K562 (cell line): Measurements from ENCODE around the gene RNASEH1. TPM values are rescaled to one million over a fixed set of nuclear protein-coding genes. Genes with fewer than 3 reads are reported as not detected.
A peak's percentile ranks its signal among the peaks of the same experiment; 100 is the strongest.

Experiments used
- polyA plus RNA-seq, 8 experiments: library from polyadenylated mRNA; depleted of rRNA in 4 of 8; stranded (reverse) in 5 of 8; unstranded in 3 of 8; fragments of >200 nt; fragmentation: Nextera tagmentation in 2 of 8; fragmentation: Illumina TruSeq in 1 of 8; extraction: Ambion mirVana in 2 of 8; extraction: Trizol in 1 of 8; gene quantifications; 2 replicates each; pipeline versions ENCODE4 v1.2.1 to v1.2.3, GENCODE V29; 2011 to 2014; ENCODE audit warnings: inconsistent platforms in 1 of 8, missing spikeins in 1 of 8
- total RNA-seq, 7 experiments: library from RNA; depleted of rRNA in 6 of 7; stranded (reverse); fragments of >200 nt in 6 of 7; fragmentation: Illumina TruSeq in 2 of 7; extraction: Trizol in 2 of 7; gene quantifications; 2 replicates each; pipeline versions ENCODE4 v1.2.1 to v1.2.3, GENCODE V29; 2011 to 2021; ENCODE audit warnings: low replicate concordance in 1 of 7
- TF ChIP-seq, protein P1 (sequence below): fragments of 450-650 bp; IDR thresholded peaks from 2 replicates; pipeline ENCODE4 v1.6.1; 2017; ENCODE audit warnings: antibody characterized with exemption, mild to moderate bottlenecking
- TF ChIP-seq, protein P2 (sequence below): sonication (generic); formaldehyde crosslinking; IDR thresholded peaks from 2 replicates; pipeline ENCODE4 v1.8.0; 2022; ENCODE audit warnings: mild to moderate bottlenecking, low read depth, missing genetic modification reagents
- TF ChIP-seq, protein P3 (sequence below), 2 experiments: fragments of 450-650 bp; formaldehyde crosslinking in 1 of 2; IDR thresholded peaks; 2 replicates each; pipeline versions ENCODE4 v1.4.0 to v1.6.1; 2014 to 2020; ENCODE audit warnings: mild to moderate bottlenecking in 2 of 2, borderline replicate concordance in 1 of 2, low read depth in 1 of 2
- TF ChIP-seq, protein P4 (sequence below): fragments of 250-450 bp; sonication (Bioruptor Pico); IDR thresholded peaks from 2 replicates; pipeline ENCODE4 v1.9.0; 2021; ENCODE audit warnings: mild to moderate bottlenecking

Gene RNASEH1
- total and polyA plus RNA-seq, 9 of the 15 experiments (the other 6 are each of a cell fraction or from before 2014, with no cell fraction given), result 25.7 to 47.5 (median 42.8) TPM

DNA sequence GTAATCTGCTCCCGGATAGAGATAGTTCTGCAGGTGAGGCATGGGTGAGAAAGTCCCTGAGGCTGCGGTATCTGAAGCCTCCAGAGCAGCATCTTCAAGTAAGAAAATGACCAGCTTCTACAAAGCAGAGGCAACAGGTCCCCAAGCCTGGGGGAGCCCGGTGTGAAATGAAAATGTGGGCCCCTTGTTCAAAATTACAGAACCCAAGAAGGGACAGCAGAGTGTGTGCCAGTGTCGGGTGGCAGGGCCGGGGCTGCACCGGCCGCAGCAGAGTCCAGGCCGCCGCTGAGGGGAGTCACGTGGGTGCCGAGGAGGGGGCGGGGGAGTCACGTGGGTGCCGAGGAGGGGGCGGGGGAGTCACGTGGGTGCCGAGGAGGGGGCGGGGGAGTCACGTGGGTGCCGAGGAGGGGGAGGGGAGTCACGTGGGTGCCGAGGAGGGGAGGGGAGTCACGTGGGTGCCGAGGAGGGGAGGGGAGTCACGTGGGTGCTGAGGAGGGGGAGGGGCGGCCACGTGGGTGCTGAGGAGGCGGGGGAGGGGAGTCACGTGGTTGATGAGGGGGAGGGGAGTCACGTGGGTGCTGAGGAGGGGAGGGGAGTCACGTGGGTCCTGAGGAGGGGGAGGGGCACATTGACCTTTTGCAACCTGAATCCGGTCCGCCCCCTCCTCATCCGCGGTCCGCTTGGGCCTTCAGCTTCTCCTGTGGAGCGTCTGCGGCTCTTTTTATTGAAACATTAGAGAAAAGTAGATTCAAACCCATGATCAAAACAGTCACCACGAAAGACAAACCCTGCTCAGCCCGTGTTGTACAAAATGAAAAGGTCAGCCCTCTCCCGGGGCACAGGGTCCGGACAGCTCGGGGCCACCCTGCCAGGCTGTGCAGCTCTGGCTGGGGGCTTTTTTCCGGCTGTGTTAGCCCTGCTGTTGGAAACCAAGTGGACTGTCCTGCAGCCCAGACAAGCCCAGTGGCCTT lies 47.1 kb upstream of the RNASEH1 start (continued):
- TF ChIP-seq, protein P1, sequence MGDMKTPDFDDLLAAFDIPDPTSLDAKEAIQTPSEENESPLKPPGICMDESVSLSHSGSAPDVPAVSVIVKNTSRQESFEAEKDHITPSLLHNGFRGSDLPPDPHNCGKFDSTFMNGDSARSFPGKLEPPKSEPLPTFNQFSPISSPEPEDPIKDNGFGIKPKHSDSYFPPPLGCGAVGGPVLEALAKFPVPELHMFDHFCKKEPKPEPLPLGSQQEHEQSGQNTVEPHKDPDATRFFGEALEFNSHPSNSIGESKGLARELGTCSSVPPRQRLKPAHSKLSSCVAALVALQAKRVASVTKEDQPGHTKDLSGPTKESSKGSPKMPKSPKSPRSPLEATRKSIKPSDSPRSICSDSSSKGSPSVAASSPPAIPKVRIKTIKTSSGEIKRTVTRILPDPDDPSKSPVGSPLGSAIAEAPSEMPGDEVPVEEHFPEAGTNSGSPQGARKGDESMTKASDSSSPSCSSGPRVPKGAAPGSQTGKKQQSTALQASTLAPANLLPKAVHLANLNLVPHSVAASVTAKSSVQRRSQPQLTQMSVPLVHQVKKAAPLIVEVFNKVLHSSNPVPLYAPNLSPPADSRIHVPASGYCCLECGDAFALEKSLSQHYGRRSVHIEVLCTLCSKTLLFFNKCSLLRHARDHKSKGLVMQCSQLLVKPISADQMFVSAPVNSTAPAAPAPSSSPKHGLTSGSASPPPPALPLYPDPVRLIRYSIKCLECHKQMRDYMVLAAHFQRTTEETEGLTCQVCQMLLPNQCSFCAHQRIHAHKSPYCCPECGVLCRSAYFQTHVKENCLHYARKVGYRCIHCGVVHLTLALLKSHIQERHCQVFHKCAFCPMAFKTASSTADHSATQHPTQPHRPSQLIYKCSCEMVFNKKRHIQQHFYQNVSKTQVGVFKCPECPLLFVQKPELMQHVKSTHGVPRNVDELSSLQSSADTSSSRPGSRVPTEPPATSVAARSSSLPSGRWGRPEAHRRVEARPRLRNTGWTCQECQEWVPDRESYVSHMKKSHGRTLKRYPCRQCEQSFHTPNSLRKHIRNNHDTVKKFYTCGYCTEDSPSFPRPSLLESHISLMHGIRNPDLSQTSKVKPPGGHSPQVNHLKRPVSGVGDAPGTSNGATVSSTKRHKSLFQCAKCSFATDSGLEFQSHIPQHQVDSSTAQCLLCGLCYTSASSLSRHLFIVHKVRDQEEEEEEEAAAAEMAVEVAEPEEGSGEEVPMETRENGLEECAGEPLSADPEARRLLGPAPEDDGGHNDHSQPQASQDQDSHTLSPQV, result peak; percentile 32; the same call in 1 of the 2 replicates
- TF ChIP-seq, protein P2, sequence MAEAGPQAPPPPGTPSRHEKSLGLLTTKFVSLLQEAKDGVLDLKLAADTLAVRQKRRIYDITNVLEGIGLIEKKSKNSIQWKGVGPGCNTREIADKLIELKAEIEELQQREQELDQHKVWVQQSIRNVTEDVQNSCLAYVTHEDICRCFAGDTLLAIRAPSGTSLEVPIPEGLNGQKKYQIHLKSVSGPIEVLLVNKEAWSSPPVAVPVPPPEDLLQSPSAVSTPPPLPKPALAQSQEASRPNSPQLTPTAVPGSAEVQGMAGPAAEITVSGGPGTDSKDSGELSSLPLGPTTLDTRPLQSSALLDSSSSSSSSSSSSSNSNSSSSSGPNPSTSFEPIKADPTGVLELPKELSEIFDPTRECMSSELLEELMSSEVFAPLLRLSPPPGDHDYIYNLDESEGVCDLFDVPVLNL (CRISPR knock-in tag), result no peak
- TF ChIP-seq, protein P3, sequence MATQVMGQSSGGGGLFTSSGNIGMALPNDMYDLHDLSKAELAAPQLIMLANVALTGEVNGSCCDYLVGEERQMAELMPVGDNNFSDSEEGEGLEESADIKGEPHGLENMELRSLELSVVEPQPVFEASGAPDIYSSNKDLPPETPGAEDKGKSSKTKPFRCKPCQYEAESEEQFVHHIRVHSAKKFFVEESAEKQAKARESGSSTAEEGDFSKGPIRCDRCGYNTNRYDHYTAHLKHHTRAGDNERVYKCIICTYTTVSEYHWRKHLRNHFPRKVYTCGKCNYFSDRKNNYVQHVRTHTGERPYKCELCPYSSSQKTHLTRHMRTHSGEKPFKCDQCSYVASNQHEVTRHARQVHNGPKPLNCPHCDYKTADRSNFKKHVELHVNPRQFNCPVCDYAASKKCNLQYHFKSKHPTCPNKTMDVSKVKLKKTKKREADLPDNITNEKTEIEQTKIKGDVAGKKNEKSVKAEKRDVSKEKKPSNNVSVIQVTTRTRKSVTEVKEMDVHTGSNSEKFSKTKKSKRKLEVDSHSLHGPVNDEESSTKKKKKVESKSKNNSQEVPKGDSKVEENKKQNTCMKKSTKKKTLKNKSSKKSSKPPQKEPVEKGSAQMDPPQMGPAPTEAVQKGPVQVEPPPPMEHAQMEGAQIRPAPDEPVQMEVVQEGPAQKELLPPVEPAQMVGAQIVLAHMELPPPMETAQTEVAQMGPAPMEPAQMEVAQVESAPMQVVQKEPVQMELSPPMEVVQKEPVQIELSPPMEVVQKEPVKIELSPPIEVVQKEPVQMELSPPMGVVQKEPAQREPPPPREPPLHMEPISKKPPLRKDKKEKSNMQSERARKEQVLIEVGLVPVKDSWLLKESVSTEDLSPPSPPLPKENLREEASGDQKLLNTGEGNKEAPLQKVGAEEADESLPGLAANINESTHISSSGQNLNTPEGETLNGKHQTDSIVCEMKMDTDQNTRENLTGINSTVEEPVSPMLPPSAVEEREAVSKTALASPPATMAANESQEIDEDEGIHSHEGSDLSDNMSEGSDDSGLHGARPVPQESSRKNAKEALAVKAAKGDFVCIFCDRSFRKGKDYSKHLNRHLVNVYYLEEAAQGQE (IDR thresholded peaks at IDR 0.05; ENCODE audit: borderline replicate concordance), result peak; percentile 37; the same call in 1 of the 2 replicates
- TF ChIP-seq, protein P3 (CRISPR knock-in tag; IDR thresholded peaks at IDR 0.05; ENCODE audit: low read depth), result no peak
- TF ChIP-seq, protein P4, sequence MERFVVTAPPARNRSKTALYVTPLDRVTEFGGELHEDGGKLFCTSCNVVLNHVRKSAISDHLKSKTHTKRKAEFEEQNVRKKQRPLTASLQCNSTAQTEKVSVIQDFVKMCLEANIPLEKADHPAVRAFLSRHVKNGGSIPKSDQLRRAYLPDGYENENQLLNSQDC (CRISPR knock-in tag), result no peak
